GM12892 (cell line): Measurements from ENCODE around the gene NOL6.

ENCODE experiments used
- POLR2A ChIP-seq: IDR thresholded peaks from 2 replicates; pipeline ENCODE4 v1.6.1; 2011; ENCODE audit warnings: low read depth, low read length, control low read depth
- TAF1 ChIP-seq: IDR thresholded peaks from 2 replicates; pipeline ENCODE4 v1.6.1; 2011; ENCODE audit warnings: low read depth, mild to moderate bottlenecking, control low read depth, low read length, borderline replicate concordance

DNA sequence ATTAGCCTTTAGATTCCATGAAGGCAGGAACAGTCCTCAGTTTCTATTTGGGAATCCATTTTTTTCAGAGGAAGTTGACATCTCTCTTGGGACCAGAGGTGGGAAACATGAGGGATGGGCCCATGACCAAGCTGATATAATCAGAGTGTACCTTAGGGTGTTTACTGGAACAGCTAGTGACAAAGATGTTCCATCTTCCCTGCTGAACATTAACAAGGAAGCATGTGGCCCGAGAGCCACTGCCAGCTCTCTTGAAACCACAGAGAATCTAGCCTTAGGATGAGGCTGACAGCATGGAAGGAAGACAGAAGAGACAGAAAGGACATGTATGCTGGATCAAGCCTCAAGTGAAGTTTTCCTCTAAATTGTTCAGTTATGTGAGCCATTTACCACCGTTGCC lies 42.3 kb downstream of the NOL6 start:
- TF ChIP-seq POLR2A (no peak), TAF1 (no peak)
